ENCODE results near the gene SERPINA5. TPM values are rescaled to one million over a fixed set of nuclear protein-coding genes. Genes with fewer than 3 reads are reported as not detected.

Gene SERPINA5
- total and polyA plus RNA-seq, 2 of the 8 experiments (the other 6 are each of a cell fraction or from before 2014, with no cell fraction given) = 1.8 to 1.9 TPM

- TF ChIP-seq PHF8 (conservative IDR thresholded peaks at IDR 0.05; ENCODE audit: low read depth, low read length) = no peak
- TF ChIP-seq POLR2A (IDR thresholded peaks at IDR 0.05; ENCODE audit: control extremely low read depth in 1 of 2, low read depth in 2 of 2, low read length in 2 of 2) = no peak
- no peak for TF ChIP-seq SIX5 (IDR thresholded peaks at IDR 0.05; ENCODE audit: low read depth, low read length)
- TF ChIP-seq TCF12 (IDR thresholded peaks at IDR 0.05; ENCODE audit: low read depth, low read length) = no peak
Measured at GRCh38 chr14:94535506-94535905, 45.7 kb upstream of the SERPINA5 start (continued).

All from H1 (cell line).